GM18909 (cell line): ENCODE results near the gene NEDD8.

ENCODE experiments used
- ATAC-seq: cut with Tn5 transposase; IDR thresholded peaks from one replicate; pipeline ENCODE4 v1.9.1; 2021; ENCODE audit warnings: mild to moderate bottlenecking; ENCODE audit not compliant: unreplicated experiment, poor library complexity

The NEDD8 gene

GRCh38 chr14:24232121-24232644 is at the start of gene NEDD8:
TSS of gene NEDD8 (minus strand) at chr14:24232367. CDS start at chr14:24232267, 100 bp downstream.
- ATAC-seq: peak; percentile 83

DNA sequence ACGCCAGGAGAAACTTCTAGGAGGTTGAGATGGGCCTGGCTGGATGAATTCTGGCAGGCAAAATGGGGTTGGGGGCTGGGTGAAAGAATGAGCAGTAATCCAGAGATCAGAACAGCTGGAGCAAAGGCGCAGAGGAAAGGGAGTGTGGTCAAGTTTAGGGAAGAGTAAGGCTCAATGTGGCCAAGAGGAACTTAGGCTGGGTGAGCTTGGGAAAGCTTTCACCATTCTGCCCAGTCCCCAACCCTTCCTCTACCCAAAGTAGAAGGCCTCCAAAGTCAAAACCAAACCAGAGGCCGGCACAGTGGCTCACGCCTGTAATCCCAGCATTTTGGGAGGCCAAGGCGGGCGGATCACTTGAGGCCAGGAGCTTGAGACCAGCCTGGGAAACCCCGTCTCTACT is 49.5 kb upstream of the NEDD8 start:
- no peak for ATAC-seq

DNA sequence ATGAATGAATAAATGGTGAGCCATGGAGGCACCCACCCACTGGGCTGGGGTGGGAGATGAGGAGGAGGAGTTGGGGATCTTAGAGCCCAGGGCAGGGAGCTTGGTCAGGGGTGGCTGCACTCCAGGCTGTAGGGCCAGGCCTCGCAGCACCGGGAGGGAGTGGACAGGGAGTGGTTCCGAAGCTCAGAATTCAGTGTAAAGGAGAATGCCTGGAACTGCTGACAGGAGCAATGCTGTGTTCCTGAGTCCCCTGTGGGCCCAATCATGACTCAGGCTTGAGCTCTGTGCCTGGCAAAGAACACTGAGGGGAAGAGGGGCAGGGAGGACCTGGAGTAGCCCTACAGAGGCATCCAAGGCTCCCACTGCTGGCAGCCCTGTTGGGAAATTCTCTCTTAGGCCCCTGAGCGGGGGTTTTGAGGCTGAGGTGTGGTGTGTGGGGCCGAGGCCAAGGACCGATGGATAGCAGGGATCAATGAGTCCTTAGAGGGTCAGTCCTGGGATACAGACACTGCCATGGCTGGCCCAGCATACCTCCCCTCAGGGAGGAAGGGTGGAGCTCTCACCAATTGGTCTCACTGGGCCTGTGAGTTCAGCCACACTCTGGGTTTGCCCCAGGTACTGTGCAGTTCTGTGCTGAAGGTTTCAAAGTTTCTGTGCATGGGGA is 48.8 kb upstream of the NEDD8 start:
- ATAC-seq: no peak

DNA sequence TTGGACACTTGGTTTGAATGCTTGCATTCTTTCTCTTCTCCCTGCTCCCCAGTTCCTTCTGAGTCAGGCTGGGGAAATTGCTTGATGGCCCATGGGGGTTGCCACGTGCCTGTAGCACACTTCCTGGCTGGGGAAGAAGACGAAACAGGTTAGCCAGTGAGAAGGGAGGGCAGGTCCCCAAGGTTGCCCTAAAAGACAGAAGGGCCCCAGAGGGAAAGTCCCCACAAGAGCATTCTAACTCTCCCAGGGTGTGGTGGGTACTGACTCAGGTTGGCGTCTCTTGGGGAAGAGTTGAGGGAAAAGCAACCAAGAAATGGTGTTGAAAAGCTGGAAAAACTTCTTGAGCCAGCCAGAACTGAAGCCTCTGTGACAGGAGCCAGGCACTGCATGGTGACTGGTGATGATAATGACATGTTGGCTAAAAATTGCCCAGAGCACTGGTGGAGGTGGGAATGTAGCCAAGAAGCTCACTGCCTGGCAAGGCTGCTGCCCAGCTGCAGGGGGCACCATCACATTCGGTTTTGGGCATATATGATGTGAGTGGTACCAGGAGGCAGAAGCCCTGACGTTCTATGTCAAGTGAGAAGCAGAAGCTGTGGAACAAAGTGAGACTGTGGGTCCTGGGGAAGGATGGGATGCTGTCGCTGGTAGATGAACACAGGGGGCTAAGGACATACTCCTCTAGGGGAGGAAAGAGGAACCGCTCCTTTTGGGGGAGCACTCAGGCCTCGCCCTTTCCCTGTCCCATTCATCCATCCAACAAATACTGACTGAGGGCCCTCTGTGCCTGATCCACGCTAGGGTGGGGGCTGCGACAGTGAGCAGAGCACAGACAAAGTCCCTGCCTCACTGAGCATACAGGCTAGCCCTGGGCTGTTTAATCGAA is 47.4 kb upstream of the NEDD8 start:
- peak; percentile 77 for ATAC-seq

- no peak for ATAC-seq
Observed at GRCh38 chr14:24278424-24278823, 46.3 kb upstream of the NEDD8 start.

DNA sequence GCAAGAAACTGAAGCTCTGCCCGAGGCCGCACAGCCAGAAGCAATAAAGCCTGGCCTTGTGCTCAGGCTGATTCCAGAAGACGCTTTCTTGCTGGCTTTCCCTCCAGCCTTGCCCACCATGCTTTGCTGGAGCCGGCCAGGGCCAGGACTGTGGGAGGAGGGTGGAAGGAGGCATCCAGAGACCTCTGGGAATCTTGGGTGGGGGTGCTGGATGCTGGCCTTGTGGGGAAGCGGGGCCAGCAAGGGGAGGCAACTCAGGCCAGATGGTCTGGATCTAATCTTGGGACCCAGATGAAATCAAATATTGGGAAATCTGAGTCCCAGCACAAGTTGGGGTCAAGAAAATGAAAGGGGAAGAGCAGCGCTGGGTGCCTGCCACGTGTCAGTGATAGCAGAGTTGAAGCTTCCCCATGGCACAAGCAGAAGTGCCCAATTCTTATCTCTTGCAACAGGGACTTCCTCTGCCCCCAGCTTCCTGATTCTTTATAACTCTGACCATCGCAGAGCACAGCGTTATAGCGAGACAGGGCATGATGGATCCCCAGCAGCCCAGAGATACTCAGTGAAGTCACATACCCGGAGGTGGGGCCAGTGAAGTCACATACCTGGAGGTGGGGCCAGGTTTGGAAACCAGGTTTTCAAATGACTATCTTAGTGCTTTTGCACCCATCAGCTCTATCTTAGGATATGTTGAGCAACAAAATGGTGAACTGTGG is 45.6 kb upstream of the NEDD8 start:
- no peak for ATAC-seq

DNA sequence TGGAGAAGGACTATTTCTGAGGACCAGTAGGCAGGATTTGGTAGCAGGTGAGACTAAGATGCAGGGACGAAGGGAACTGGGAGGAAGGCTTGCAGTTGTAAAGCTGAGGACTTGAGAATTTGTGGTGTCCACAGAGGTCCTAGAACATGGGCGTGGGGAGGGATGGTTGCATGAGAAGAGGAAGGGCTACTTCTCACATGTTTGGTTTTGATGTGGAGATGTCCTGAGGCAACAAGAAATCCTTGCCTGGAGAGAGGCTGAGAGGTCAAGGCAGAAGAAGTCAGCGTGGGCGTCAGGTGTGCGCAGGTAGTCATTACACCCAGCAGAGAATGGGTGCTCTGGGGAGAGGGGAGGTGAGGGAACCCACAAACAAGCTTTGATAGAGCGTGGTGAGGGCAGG is 44.9 kb upstream of the NEDD8 start:
- ATAC-seq: no peak

- ATAC-seq: peak; percentile 39
Observed at GRCh38 chr14:24274101-24274543, 42.0 kb upstream of the NEDD8 start.

DNA sequence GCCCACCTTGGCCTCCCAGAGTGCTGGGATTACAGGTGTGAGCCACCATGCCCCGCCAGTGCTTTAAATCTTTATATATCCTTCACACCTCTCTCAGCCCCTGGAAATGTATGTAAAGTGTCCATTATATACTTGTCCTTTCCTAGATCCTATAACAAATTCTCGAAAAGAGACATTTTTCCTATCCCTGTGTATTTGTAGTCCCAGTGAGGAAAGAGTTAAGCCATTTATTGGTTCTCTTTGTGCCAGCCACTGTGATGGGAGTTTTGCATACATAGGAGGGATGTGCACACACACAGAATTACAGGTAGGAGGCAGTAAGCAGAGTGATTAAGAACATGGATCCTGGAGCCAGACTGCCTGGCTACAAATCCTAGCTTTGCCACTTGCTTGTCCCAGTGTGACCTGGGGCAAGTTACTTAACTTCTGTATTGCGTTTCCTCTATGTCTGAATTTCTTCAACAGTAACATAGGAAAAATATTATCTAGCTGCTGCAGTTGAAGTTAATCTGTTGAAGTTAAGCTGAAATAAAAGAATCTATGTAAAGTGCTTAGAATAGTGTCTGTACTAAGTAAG is 41.3 kb upstream of the NEDD8 start:
- ATAC-seq: no peak

DNA sequence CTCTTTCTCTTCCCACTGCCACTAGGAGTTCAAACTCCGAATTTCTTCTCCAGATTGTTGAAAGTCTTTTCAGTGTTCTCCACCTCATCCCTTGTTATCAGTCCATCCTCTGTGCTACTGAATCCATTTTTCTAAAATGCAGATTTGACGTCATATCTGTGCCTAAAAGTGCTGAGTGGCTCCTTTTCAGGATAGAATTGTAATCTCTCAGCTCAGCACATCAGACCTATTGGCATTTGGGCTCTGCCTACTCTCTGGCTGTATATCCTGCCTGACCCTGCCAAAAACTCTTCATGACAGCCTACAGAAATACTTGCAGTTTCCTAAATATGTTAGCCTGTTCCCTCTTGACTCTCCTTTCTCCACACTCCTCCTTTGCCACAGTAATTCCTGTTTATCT is 40.3 kb upstream of the NEDD8 start:
- no peak for ATAC-seq

- no peak for ATAC-seq
Observed at GRCh38 chr14:24271834-24272263, 39.7 kb upstream of the NEDD8 start.

DNA sequence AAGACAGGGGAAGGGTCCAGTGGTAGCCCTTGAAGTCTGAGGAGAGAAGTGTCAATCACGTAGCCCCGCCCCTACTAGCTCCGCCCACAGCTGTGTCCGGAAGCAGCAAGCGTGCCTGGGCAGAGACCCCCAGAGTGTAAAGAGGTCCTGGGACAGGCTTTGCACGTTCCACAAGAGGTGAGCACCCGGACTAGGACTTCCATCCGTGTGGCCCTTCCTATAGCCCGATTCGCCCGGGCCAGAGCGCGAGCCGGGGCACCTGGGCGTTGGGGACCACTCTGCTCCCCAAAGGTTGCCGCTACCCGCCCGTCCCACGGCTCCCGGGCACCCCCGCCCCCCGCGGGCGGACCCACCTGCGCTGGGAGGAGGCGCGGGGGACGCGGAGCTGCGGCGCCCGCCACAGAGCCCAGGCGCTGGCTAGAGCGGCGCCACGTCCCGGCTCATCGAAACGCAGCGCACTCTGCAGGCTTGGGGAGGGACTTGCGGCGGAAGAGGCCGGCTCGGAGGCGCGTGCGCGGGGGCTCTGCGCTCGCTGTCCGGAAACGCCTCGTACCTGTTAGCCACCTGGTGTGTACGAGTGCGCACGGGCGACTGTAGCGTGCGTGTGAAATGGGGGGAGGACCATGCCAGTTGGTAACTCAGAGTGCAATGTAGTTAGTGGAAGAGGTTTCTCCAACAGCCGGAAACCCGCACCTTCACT is 39.1 kb upstream of the NEDD8 start, which contains the start of gene RABGGTA:
Gene RABGGTA, minus strand, starts transcription at position 464 of the 700 bp plus-strand sequence. CDS start 482 bp downstream, outside the sequence.
- ATAC-seq: peak; percentile 91

DNA sequence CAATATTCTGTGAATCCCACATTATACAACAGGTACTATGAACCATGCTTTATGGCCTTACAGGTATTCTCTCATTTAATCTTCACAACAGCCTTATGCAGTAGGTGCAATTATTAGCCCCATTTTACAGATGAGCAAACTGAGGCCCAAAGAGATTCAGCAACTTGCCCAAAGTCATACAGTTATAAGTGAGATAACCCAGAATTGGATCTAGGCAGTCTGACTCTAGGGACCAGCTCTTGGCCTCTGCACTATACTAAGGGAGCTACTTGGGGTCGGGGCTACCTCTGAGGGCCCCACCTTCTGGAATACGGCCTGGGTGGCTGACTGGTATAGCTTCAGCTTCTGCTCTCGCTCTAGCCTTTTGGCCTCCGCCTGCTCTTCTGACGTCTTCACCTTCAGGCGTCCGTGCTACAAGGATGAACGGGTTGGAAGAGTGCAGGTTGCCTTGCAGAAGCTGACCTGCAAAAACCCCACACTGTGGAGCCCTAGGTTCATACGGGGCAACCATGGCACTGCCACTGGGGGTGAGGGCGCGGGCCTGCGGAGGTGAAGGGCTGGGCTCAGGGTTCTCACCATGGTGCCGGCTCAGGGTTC is 38.5 kb upstream of the NEDD8 start:
- no peak for ATAC-seq

DNA sequence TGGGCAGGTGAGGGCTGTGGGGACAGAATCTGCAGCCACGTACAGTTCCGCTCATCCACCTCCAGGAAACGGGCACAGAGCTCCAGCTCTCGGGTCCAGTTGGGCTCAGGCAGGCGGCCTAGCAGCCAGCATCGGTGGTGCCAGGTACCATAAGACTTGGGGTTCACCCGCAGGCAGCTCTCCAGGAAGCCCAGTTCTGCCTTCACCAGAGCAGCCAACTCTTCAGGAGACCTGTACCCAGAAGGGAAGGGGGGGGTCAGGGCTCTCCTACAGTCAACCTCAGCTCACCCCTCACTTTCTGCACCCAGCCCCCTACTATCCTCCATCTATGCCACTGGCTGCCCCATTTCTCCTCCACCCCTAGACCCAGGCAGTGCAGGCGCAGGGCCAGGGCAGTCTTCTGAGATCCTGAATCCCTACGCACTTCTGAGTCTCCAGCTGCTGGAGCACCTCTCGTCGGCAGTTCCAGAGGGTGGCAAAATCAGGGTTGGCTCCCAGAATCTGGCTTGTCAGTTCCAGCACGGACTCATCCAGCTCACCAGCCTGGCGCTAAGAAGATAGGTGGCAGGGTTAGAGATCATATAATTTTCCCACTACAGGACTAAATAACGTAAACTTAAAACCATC is 37.9 kb upstream of the NEDD8 start:
- ATAC-seq: no peak

DNA sequence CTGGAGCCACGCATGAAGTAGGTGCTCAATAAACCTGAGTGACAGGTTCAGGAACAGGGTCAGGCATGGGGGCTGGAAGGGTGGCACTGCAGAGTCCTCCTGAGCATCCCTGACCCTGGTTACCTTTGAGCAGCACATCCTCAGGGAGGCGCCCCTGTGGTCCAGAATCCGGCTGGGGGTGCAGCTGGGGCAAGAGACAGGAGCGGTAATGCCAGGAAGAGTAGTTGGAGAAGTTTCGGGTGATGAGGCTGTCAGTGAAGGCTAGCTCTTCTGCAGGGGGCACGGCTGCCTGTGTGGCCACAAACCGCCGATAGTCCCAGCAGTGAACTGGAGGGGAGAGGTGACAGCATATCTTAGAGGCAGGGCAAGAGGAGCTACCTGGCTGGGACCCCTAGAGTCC is 37.2 kb upstream of the NEDD8 start:
- ATAC-seq: no peak

DNA sequence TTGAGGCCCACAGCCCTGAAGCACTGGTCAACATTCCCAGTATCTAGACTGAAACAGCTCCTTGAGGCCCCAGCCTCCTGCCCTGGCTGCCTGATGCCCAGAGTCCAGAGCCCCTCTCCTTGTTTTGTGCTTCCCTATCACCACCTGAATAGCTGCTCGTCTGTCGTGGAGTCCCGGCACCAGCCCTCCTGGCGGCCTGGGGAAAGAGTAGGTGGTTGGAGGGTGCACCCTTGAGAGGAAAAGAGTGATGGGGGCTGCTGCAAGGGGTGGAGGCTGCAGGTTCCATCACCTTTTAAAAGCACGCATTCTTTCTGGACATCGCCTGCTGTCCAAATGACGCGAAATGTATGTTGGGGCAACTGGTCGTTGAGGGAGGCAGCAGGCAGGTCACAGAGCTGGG is 36.1 kb upstream of the NEDD8 start:
- ATAC-seq: no peak

- no peak for ATAC-seq
Observed at GRCh38 chr14:24267516-24267915, 35.3 kb upstream of the NEDD8 start.

DNA sequence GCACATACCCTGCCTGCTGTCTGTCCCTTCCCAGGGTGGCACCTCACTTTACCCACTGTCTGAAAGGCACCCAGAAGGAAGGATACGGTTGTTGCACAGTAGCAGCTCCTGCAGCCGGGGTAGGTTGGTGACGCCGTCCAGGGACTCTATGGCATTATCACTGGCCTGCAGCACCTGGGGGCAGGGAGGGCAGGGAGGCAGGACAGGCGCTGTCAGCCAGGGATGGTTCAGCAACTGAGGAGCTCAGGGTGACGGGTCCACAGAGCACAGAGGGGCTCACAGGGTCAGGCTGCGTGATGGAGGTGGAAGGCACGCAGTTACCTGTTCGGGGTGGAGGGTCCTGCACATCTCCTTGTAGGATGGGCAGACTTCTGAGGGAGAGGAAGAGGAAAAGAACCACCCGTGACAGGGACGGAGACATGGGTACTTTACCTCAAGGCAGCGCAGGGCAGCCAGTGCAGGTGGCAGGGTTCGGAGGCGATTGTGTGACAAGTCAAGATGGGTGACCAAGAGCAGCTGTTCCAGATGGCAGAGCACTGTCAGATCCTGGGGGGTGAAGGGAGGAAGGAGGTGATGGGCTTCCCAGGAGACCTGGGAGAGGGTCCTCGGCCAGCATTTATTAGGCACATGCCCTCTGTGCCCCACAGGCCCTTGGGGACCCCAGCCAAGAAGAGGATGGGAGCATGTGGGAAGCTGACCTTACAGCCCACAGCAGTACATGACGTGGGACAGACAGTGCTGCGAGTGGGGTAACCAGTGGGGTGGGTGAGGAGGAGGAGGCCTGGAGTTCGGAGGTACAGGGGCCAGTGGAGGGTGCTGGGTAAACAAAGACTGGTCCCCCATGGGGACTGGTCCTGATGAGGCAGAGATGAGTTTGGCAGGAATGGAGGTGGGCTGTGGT is 34.4 kb upstream of the NEDD8 start:
- no peak for ATAC-seq
